ENCODE results near the gene SPEM3.

GRCh38 chr17:7443499-7444485, 15.1 kb downstream of the SPEM3 start:
- TF ChIP-seq CTCF (IDR thresholded peaks at IDR 0.05) (no peak), EP300 (IDR thresholded peaks at IDR 0.05) (no peak), POLR2A (IDR thresholded peaks at IDR 0.05) (no peak)

All from ovary (tissue), 3 donors.